Trophoblast cell (in vitro differentiated cells and primary cell): ENCODE data around the gene PGRMC2. TPM values are rescaled to one million over a fixed set of nuclear protein-coding genes. Genes with fewer than 3 reads are reported as not detected.

ENCODE experiments used
- DNase-seq, 2 donors: peaks; one replicate each; pipeline ENCODE4 v3.0.0-alpha.2; 2016
- H2AFZ ChIP-seq: 2 replicates; pipeline ENCODE4 v1.6.1; 2013; ENCODE audit warnings: low read length, moderate library complexity, mild to moderate bottlenecking; ENCODE audit not compliant: insufficient read depth, poor library complexity
- H2AK5ac ChIP-seq: 2 replicates; pipeline ENCODE4 v1.6.1; 2013; ENCODE audit warnings: mild to moderate bottlenecking, low read length
- H2BK120ac ChIP-seq: 2 replicates; pipeline ENCODE4 v1.6.1; 2013; ENCODE audit warnings: low read length, mild to moderate bottlenecking, moderate library complexity; ENCODE audit not compliant: insufficient read depth, poor library complexity
- H2BK12ac ChIP-seq: 2 replicates; pipeline ENCODE4 v1.6.1; 2013; ENCODE audit warnings: mild to moderate bottlenecking, low read length, moderate library complexity
- H2BK5ac ChIP-seq: 2 replicates; pipeline ENCODE4 v1.6.1; 2013; ENCODE audit warnings: low read length, low read depth, moderate library complexity, mild to moderate bottlenecking; ENCODE audit not compliant: poor library complexity
- H3K14ac ChIP-seq: 2 replicates; pipeline ENCODE4 v1.6.1; 2013; ENCODE audit warnings: mild to moderate bottlenecking, low read length
- H3K18ac ChIP-seq: 2 replicates; pipeline ENCODE4 v1.6.1; 2013; ENCODE audit warnings: mild to moderate bottlenecking, low read length
- H3K23ac ChIP-seq: 2 replicates; pipeline ENCODE4 v1.6.1; 2013; ENCODE audit warnings: low read length
- H3K27ac ChIP-seq: 2 replicates; pipeline ENCODE4 v1.5.1; 2013; ENCODE audit warnings: low read depth, mild to moderate bottlenecking, inconsistent platforms, low read length, moderate library complexity
- H3K27me3 ChIP-seq: 2 replicates; pipeline ENCODE4 v1.6.1; 2013; ENCODE audit warnings: inconsistent platforms, mild to moderate bottlenecking, low read length, moderate library complexity; ENCODE audit not compliant: insufficient read depth
- H3K36me3 ChIP-seq, 2 experiments: 1 replicate in 1 of 2; 2 replicates in 1 of 2; pipeline ENCODE4 v1.6.1; 2013; ENCODE audit warnings: low read length in 2 of 2, mild to moderate bottlenecking in 2 of 2, moderate library complexity in 1 of 2; ENCODE audit not compliant: insufficient read depth in 2 of 2, control insufficient read depth in 1 of 2
- H3K4ac ChIP-seq: 2 replicates; pipeline ENCODE4 v1.6.1; 2013; ENCODE audit warnings: low read depth, mild to moderate bottlenecking, low read length, moderate library complexity
- H3K4me1 ChIP-seq, 2 experiments: 1 replicate in 1 of 2; 2 replicates in 1 of 2; pipeline ENCODE4 v1.6.1; 2013; ENCODE audit warnings: low read length in 2 of 2, mild to moderate bottlenecking in 2 of 2, moderate library complexity in 1 of 2; ENCODE audit not compliant: insufficient read depth in 2 of 2, control insufficient read depth in 1 of 2
- H3K4me2 ChIP-seq: 2 replicates; pipeline ENCODE4 v1.6.1; 2013; ENCODE audit warnings: inconsistent platforms, mild to moderate bottlenecking, low read length, moderate library complexity
- H3K4me3 ChIP-seq: 2 replicates; pipeline ENCODE4 v1.5.1; 2013; ENCODE audit warnings: mild to moderate bottlenecking, low read depth, low read length, inconsistent platforms
- H3K79me1 ChIP-seq: one replicate; pipeline ENCODE4 v1.6.1; 2013; ENCODE audit warnings: low read length
- H3K79me2 ChIP-seq: 2 replicates; pipeline ENCODE4 v1.6.1; 2013; ENCODE audit warnings: low read length, mild to moderate bottlenecking; ENCODE audit not compliant: control insufficient read depth, insufficient read depth, poor library complexity
- H3K9ac ChIP-seq: 2 replicates; pipeline ENCODE4 v1.6.1; 2013; ENCODE audit warnings: mild to moderate bottlenecking, low read length
- H3K9me3 ChIP-seq: 2 replicates; pipeline ENCODE4 v1.6.1; 2013; ENCODE audit warnings: low read depth, mild to moderate bottlenecking, control low read depth, inconsistent platforms, low read length; ENCODE audit not compliant: insufficient read depth
- H4K12ac ChIP-seq: 2 replicates; pipeline ENCODE4 v1.6.1; 2013; ENCODE audit warnings: low read depth, mild to moderate bottlenecking, low read length, moderate library complexity
- H4K8ac ChIP-seq: 2 replicates; pipeline ENCODE4 v1.6.1; 2013; ENCODE audit warnings: low read depth, mild to moderate bottlenecking, low read length, moderate library complexity
- H4K91ac ChIP-seq: one replicate; pipeline ENCODE4 v1.6.1; 2013; ENCODE audit warnings: low read depth, mild to moderate bottlenecking, low read length, moderate library complexity
- WGBS: extraction: QIAGEN DNeasy Blood & Tissue Kit; methylation state at CpG from one replicate; pipeline ENCODE4 v1.1.7; 2013; ENCODE audit warnings: missing lambda C conversion rate; ENCODE audit not compliant: insufficient read length, insufficient coverage; ENCODE audit errors: extremely low coverage; 5-methylcytosine and 5-hydroxymethylcytosine counted together
- polyA plus RNA-seq: library from polyadenylated mRNA; stranded (reverse); fragments of 200-250 nt; gene quantifications from 2 replicates; pipeline ENCODE4 v1.2.3, GENCODE V29; 2013

Gene PGRMC2
- polyA plus RNA-seq: 223 and 226 TPM in 2 replicates

- Histone ChIP-seq H2AFZ (peak within 1 kb of the TSS; percentile 80), H3K27ac (peak within 1 kb of the TSS; percentile 95), H3K9ac (peak within 1 kb of the TSS; percentile 95), H3K4me3 (peak within 1 kb of the TSS; percentile 96), H3K79me1 (peaks cover 21% of the 10 kb centered on the region), H3K9me3 (no peaks in the 10 kb centered on the region), H3K27me3 (no peaks in the 10 kb centered on the region), H3K36me3 (peaks cover 0 to 1% of the 10 kb centered on the region in 2 experiments), H3K4me1 (peaks cover 0 to 6% of the 10 kb centered on the region in 2 experiments), H2BK5ac (peak within 1 kb of the TSS; percentile 85), H2BK120ac (peak within 1 kb of the TSS; percentile 80), H3K18ac (peak within 1 kb of the TSS; percentile 96), H2AK5ac (peak within 1 kb of the TSS; percentile 79), H4K91ac (peak within 1 kb of the TSS; percentile 89), H2BK12ac (peak within 1 kb of the TSS; percentile 42), H3K79me2 (peaks cover 20% of the 10 kb centered on the region), H4K8ac (peak within 1 kb of the TSS; percentile 95), H3K23ac (no peak within 1 kb of the TSS), H3K4ac (peak within 1 kb of the TSS; percentile 99), H3K4me2 (peak within 1 kb of the TSS; percentile 92), H3K14ac (peak within 1 kb of the TSS; percentile 94), H4K12ac (peak within 1 kb of the TSS; percentile 74)
- DNase-seq: peak in 1 of 2 donors; percentile 40
- no CpG with 5 or more reads among the region's 67 CpGs for WGBS
Measured at GRCh38 chr4:128287141-128287870, at the start of gene PGRMC2. TSS of gene PGRMC2 (minus strand) at chr4:128287813. CDS start at chr4:128287790, 23 bp downstream.

GRCh38 chr4:128335541-128335940, 47.9 kb upstream of the PGRMC2 start:
- Histone ChIP-seq H3K9me3 (no peaks in the 10 kb centered on the region), H3K4me3 (no peak overlapping the region), H3K4ac (no peak overlapping the region), H3K79me2 (no peaks in the 10 kb centered on the region), H4K12ac (no peak overlapping the region), H3K18ac (no peak overlapping the region), H3K23ac (no peak overlapping the region), H3K79me1 (no peaks in the 10 kb centered on the region), H2AK5ac (no peak overlapping the region), H3K9ac (no peak overlapping the region), H3K4me1 (peaks cover 0 to 2% of the 10 kb centered on the region in 2 experiments), H4K91ac (no peak overlapping the region), H2BK12ac (no peak overlapping the region), H3K27ac (no peak overlapping the region), H3K27me3 (no peaks in the 10 kb centered on the region), H2BK5ac (no peak overlapping the region), H3K4me2 (no peak overlapping the region), H3K14ac (no peak overlapping the region), H3K36me3 (no peaks in the 10 kb centered on the region), H2BK120ac (no peak overlapping the region), H4K8ac (no peak overlapping the region), H2AFZ (no peak overlapping the region)
- DNase-seq: no peak
- no CpG with 5 or more reads among the region's 3 CpGs for WGBS

- no peak overlapping the region for H3K4me3 ChIP-seq
- no peak overlapping the region for H3K4me2 ChIP-seq
- H3K18ac ChIP-seq: no peak overlapping the region
- no peak overlapping the region for H4K8ac ChIP-seq
- H2BK120ac ChIP-seq: no peak overlapping the region
- no peaks in the 10 kb centered on the region for H3K79me2 ChIP-seq
- H3K23ac ChIP-seq: no peak overlapping the region
- no peak overlapping the region for H2AK5ac ChIP-seq
- no peaks in the 10 kb centered on the region for H3K79me1 ChIP-seq
- H3K27me3 ChIP-seq: no peaks in the 10 kb centered on the region
- H2AFZ ChIP-seq: no peak overlapping the region
- no peak overlapping the region for H4K12ac ChIP-seq
- no peak for DNase-seq
- no peaks in the 10 kb centered on the region for H3K36me3 ChIP-seq
- H3K4ac ChIP-seq: no peak overlapping the region
- no peak overlapping the region for H3K14ac ChIP-seq
- no CpG with 5 or more reads among the region's 2 CpGs for WGBS
- H3K9ac ChIP-seq: no peak overlapping the region
- H3K9me3 ChIP-seq: no peaks in the 10 kb centered on the region
- H2BK5ac ChIP-seq: no peak overlapping the region
- peaks cover 0 to 2% of the 10 kb centered on the region in 2 experiments for H3K4me1 ChIP-seq
- H4K91ac ChIP-seq: no peak overlapping the region
- H3K27ac ChIP-seq: no peak overlapping the region
- no peak overlapping the region for H2BK12ac ChIP-seq
Measured at GRCh38 chr4:128334256-128334655, 46.6 kb upstream of the PGRMC2 start.

GRCh38 chr4:128333309-128334018, 45.9 kb upstream of the PGRMC2 start:
- Histone ChIP-seq H3K79me1 (no peaks in the 10 kb centered on the region), H3K4me3 (no peak overlapping the region), H3K4me1 (no peaks in the 10 kb centered on the region), H3K27ac (no peak overlapping the region), H2BK12ac (no peak overlapping the region), H3K36me3 (no peaks in the 10 kb centered on the region), H3K79me2 (no peaks in the 10 kb centered on the region), H3K27me3 (no peaks in the 10 kb centered on the region), H3K4ac (no peak overlapping the region), H4K91ac (no peak overlapping the region), H3K23ac (no peak overlapping the region), H3K18ac (no peak overlapping the region), H2AK5ac (no peak overlapping the region), H2BK5ac (no peak overlapping the region), H3K9me3 (no peaks in the 10 kb centered on the region), H3K9ac (no peak overlapping the region), H2BK120ac (no peak overlapping the region), H2AFZ (no peak overlapping the region), H3K4me2 (no peak overlapping the region), H3K14ac (no peak overlapping the region), H4K8ac (no peak overlapping the region), H4K12ac (no peak overlapping the region)
- no CpG with 5 or more reads among the region's 6 CpGs for WGBS
- DNase-seq: no peak
